Activated T-cell treated with anti-CD3 and anti-CD28 coated beads, Interleukin-2, amount 50 U/mL, for 72 hours (primary cell): Measurements from ENCODE around the gene NAA38. TPM values are rescaled to one million over a fixed set of nuclear protein-coding genes. Genes with fewer than 3 reads are reported as not detected.

ENCODE experiments used
- ATAC-seq, 2 donors: fragments of 150-1000 bp; cut with Tn5 transposase; replicated peaks in 1 of 2; 2 replicates each; pipeline ENCODE4 v1.10.0; 2021; ENCODE audit warnings: moderate library complexity in 2 of 2, mild to moderate bottlenecking in 1 of 2
- DNase-seq, 2 donors: peaks; one replicate each; pipeline ENCODE4 v3.0.0; 2021 to 2022; ENCODE audit warnings: mixed read lengths in 1 of 2
- H3K27ac Mint-ChIP-seq: one replicate; pipeline ENCODE4 v1.8.0; 2022; ENCODE audit warnings: mild to moderate bottlenecking, moderate library complexity, mixed read lengths
- H3K27me3 Mint-ChIP-seq: one replicate; pipeline ENCODE4 v1.8.0; 2022; ENCODE audit warnings: low read depth, mixed read lengths
- H3K36me3 Mint-ChIP-seq, 2 donors: one replicate each; pipeline ENCODE4 v1.8.0; 2022; ENCODE audit warnings: mixed read lengths in 2 of 2, mild to moderate bottlenecking in 1 of 2; ENCODE audit not compliant: insufficient read depth in 2 of 2
- H3K4me1 Mint-ChIP-seq: one replicate; pipeline ENCODE4 v1.8.0; 2022; ENCODE audit warnings: low read depth, mixed read lengths
- H3K4me3 Mint-ChIP-seq, 2 donors: one replicate each; pipeline ENCODE4 v1.8.0; 2022; ENCODE audit warnings: mild to moderate bottlenecking in 2 of 2, mixed read lengths in 2 of 2, moderate library complexity in 2 of 2
- H3K9me3 Mint-ChIP-seq, 2 donors: one replicate each; pipeline ENCODE4 v1.8.0; 2022; ENCODE audit warnings: mixed read lengths in 2 of 2
- total RNA-seq, 2 donors: library from RNA; stranded (reverse); gene quantifications; one replicate each; pipeline ENCODE4 v1.2.3, GENCODE V29; 2022

Gene NAA38
- total RNA-seq, 2 donors from 2014 or later: 42.7 to 43.5 TPM

GRCh38 chr17:7845359-7846062 is 11.8 kb downstream of the NAA38 start:
- Mint-ChIP-seq H3K27ac (peak overlapping the region; percentile 71), H3K36me3 (peaks cover 2 to 10% of the 10 kb centered on the region in 2 donors), H3K27me3 (no peaks in the 10 kb centered on the region), H3K4me3 (peak overlapping the region; percentile 91 to 100), H3K9me3 (no peaks in the 10 kb centered on the region), H3K4me1 (peaks cover 55% of the 10 kb centered on the region)
- no peak for ATAC-seq
- no peak for DNase-seq

GRCh38 chr17:7844292-7845154 is 12.8 kb downstream of the NAA38 start:
- peak overlapping the region; percentile 88 for H3K27ac Mint-ChIP-seq
- DNase-seq (peak; percentile 88 to 91), ATAC-seq (peak; percentile 49 to 52)
- H3K9me3 Mint-ChIP-seq: no peaks in the 10 kb centered on the region
- peak overlapping the region; percentile 91 to 100 for H3K4me3 Mint-ChIP-seq
- H3K4me1 Mint-ChIP-seq: peaks cover 55% of the 10 kb centered on the region
- peaks cover 2 to 10% of the 10 kb centered on the region in 2 donors for H3K36me3 Mint-ChIP-seq
- H3K27me3 Mint-ChIP-seq: no peaks in the 10 kb centered on the region

DNA sequence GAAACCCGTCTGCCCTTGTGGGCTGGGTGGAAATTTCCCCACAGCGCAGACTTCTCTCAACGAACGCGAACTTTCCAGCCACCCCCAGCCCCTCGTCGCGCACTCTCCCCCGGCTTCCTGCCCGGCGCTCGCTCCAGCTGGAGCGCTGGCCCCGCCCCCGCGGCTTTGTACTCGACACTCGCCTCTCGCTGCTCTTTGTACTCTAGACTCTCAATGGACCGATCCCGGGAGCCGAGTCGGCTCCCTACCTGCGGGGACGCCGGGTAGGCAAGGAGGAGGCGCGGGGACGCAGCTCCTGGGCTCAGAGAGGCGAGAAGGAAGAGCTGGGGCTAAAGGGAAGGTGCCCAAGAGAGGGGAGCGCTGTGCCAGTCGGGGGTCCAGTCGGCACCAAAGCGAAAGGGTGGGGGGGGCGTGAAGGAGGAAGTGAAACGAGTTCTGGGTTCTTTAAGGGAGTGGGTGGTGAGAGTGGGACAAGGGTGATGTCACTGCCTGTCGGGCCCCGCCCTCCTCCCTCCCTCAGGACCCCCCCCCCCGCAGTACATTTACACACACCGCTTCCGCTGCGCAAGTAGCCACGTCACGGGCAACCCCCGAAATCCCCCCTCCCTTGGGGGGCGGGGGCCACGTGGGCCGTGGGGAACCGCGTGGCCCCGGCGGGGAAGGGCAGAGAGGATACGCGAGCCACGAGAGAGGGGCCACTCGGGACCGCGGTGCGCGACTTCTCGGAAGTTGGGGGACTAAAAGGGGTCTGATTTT is 13.6 kb downstream of the NAA38 start:
- peaks cover 62% of the 10 kb centered on the region for H3K4me1 Mint-ChIP-seq
- peaks cover 2 to 10% of the 10 kb centered on the region in 2 donors for H3K36me3 Mint-ChIP-seq
- DNase-seq (peak; percentile 85 to 88), ATAC-seq (peak; percentile 17 to 21)
- no peaks in the 10 kb centered on the region for H3K27me3 Mint-ChIP-seq
- no peaks in the 10 kb centered on the region for H3K9me3 Mint-ChIP-seq
- H3K27ac Mint-ChIP-seq: peak overlapping the region; percentile 88
- peak overlapping the region; percentile 91 to 100 for H3K4me3 Mint-ChIP-seq

DNA sequence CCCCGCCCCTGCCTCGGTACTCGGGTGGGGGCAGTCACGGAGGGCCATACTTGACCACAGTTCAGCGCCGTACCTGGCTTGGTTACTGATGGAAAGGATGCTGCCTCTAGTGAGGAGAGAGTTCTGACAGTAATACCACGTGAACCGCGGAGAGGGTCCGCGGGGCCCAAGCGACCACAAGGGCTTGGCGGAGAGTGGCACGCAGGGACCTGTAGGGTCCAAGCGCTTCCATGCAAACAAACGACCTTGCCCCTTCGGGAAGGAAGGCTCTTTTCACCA is 14.2 kb downstream of the NAA38 start:
- DNase-seq: peak; percentile 64 to 65
- H3K4me1 Mint-ChIP-seq: peaks cover 67% of the 10 kb centered on the region
- H3K27ac Mint-ChIP-seq: peak overlapping the region; percentile 89
- H3K9me3 Mint-ChIP-seq: no peaks in the 10 kb centered on the region
- H3K4me3 Mint-ChIP-seq: peak overlapping the region; percentile 91 to 100
- no peaks in the 10 kb centered on the region for H3K27me3 Mint-ChIP-seq
- peaks cover 2 to 8% of the 10 kb centered on the region in 2 donors for H3K36me3 Mint-ChIP-seq
- ATAC-seq: peak in 1 of 2 donors; percentile 3

GRCh38 chr17:7842380-7843256 is 14.7 kb downstream of the NAA38 start:
- ATAC-seq: peak; percentile 55 to 57
- Mint-ChIP-seq H3K27me3 (no peaks in the 10 kb centered on the region), H3K9me3 (no peaks in the 10 kb centered on the region), H3K4me1 (peaks cover 70% of the 10 kb centered on the region), H3K4me3 (peak overlapping the region; percentile 91 to 100), H3K36me3 (peaks cover 2 to 7% of the 10 kb centered on the region in 2 donors), H3K27ac (peak overlapping the region; percentile 89)
- DNase-seq: peak; percentile 96 to 99

DNA sequence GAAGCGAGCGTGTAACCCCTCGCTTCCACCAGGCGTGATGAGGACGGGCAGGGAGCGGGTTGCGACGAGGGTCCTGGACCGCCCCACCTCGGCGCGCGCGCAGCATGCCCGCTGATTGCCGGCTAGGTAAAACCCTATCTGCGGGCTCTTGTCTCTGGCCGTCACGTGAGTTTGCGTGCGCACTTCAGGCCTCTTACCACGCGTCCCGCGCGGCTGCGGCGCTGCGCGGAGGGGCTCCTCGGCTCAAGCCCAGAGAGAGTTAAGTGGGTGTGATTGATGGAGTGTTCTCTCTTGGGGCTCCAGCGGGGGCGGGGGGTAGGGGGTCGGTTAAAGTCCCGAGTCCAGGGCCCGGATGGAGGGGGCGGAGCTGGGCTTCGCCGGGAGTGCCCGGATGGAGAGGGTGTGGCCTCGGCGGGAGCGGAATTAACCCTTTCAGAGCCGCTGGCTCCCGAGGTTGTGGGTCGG is 15.4 kb downstream of the NAA38 start:
- peak overlapping the region; percentile 91 to 100 for H3K4me3 Mint-ChIP-seq
- peaks cover 2 to 3% of the 10 kb centered on the region in 2 donors for H3K36me3 Mint-ChIP-seq
- peak; percentile 85 to 87 for DNase-seq
- peaks cover 74% of the 10 kb centered on the region for H3K4me1 Mint-ChIP-seq
- no peaks in the 10 kb centered on the region for H3K9me3 Mint-ChIP-seq
- ATAC-seq: peak; percentile 20 to 23
- H3K27ac Mint-ChIP-seq: peak overlapping the region; percentile 89
- no peaks in the 10 kb centered on the region for H3K27me3 Mint-ChIP-seq

- DNase-seq (peak; percentile 92 to 93), ATAC-seq (peak; percentile 54 to 60)
- H3K27me3 Mint-ChIP-seq: no peaks in the 10 kb centered on the region
- no peaks in the 10 kb centered on the region for H3K9me3 Mint-ChIP-seq
- peak overlapping the region; percentile 89 for H3K27ac Mint-ChIP-seq
- peak overlapping the region; percentile 91 to 100 for H3K4me3 Mint-ChIP-seq
- peaks cover 74% of the 10 kb centered on the region for H3K4me1 Mint-ChIP-seq
- H3K36me3 Mint-ChIP-seq: peaks cover 2% of the 10 kb centered on the region in 2 donors
These were observed 15.9 kb downstream of the NAA38 start for GRCh38 chr17:7841396-7841914.

DNA sequence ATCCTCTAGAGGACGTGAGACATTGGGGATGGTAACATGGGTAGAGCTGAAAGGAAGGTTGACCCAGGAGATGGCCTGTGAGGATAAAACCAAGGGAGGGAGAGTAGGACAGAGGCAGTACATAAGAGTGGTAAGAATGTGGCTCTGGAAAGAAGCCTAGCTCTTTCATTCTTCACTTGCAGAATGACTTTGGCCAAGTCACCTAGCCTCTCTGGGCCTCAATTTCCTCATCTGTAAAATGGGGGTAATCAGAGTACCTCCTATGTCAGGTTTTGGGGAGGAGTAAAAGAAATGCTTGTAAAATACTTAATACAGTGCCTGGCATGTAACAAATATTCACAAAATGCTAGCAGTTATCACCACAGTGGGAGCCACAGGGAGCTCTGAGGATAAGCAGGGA is 16.5 kb downstream of the NAA38 start:
- H3K9me3 Mint-ChIP-seq: no peaks in the 10 kb centered on the region
- ATAC-seq (no peak), DNase-seq (no peak)
- peaks cover 74% of the 10 kb centered on the region for H3K4me1 Mint-ChIP-seq
- H3K27ac Mint-ChIP-seq: peak overlapping the region; percentile 49
- H3K36me3 Mint-ChIP-seq: peaks cover 2% of the 10 kb centered on the region in 2 donors
- H3K27me3 Mint-ChIP-seq: no peaks in the 10 kb centered on the region
- H3K4me3 Mint-ChIP-seq: peak overlapping the region; percentile 91 to 100

DNA sequence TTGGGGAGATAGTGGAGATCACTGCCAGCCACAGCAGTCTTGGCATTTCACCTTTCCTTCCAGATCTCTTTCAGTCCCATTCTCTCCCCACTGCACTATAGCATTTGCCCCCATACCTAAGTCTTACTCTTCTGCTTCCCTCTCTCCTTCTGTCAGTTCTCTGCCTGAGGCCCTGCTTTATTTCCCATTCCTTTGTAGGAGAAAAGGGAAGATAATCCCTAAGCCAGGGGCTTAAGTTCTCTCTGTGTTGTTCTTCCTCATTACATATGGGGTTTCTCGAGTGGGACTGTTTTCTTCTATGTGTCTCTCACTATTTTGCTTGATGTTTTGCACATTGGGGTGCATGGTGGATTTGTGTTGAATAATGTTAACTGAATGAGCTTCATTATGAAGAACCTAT is 16.9 kb downstream of the NAA38 start:
- no peak for DNase-seq
- peaks cover 2% of the 10 kb centered on the region in 2 donors for H3K36me3 Mint-ChIP-seq
- ATAC-seq: no peak
- H3K9me3 Mint-ChIP-seq: no peaks in the 10 kb centered on the region
- H3K4me3 Mint-ChIP-seq: peak overlapping the region; percentile 91 to 100
- peaks cover 70% of the 10 kb centered on the region for H3K4me1 Mint-ChIP-seq
- H3K27me3 Mint-ChIP-seq: no peaks in the 10 kb centered on the region
- peak overlapping the region; percentile 49 for H3K27ac Mint-ChIP-seq

GRCh38 chr17:7839876-7840261 is 17.5 kb downstream of the NAA38 start:
- no peaks in the 10 kb centered on the region for H3K27me3 Mint-ChIP-seq
- H3K4me3 Mint-ChIP-seq: peak overlapping the region; percentile 91 to 100
- no peak for ATAC-seq
- DNase-seq: peak; percentile 35 to 59
- peaks cover 2% of the 10 kb centered on the region in 2 donors for H3K36me3 Mint-ChIP-seq
- H3K9me3 Mint-ChIP-seq: no peaks in the 10 kb centered on the region
- H3K4me1 Mint-ChIP-seq: peaks cover 64% of the 10 kb centered on the region
- H3K27ac Mint-ChIP-seq: no peak overlapping the region

DNA sequence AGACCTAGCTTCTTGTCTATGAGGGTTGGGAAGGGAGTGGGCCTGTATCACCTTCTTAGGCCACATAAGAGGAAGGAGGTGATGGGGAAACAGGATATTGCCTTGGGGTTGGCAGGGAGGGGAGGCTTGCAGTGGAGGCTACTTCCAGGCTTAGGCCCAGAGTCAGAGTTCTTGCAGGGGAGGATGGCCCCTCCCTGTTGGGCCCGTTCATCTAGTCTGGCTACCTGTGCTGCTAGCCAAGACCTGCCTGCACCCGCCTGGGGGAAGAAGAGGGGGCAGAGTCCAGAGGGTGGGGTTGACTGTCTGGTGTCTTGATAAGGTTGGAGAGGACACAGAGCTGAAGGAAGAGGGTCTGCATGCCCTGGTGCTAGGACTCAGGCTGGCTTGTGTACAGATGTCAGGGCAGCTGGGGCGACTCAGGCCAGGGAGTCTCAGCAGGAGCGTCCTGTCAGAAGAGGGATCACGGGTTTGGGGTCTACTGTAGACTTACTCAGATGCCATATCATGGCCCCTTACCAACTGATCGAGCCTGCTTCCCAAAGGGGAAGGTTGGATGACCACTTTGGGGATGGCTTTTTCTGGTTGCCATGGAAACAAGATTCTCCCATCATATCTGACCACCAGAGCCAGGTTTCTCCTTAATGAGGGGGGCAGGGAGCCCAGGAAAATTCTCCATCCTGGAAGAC is 18.0 kb downstream of the NAA38 start:
- DNase-seq (peak in 1 of 2 donors; percentile 36), ATAC-seq (no peak)
- Mint-ChIP-seq H3K36me3 (peaks cover 2% of the 10 kb centered on the region in 2 donors), H3K4me3 (peak overlapping the region; percentile 85 to 100), H3K9me3 (no peaks in the 10 kb centered on the region), H3K4me1 (peaks cover 64% of the 10 kb centered on the region), H3K27me3 (no peaks in the 10 kb centered on the region), H3K27ac (peak overlapping the region; percentile 33)
